KOPT-K1 (cell line): ENCODE data around the gene PNKP.

Experiments
- H3K27ac ChIP-seq: fragments of 200-600 bp; sonication (generic); 2 replicates; pipeline ENCODE4 v1.5.1; 2016; ENCODE audit warnings: antibody characterized with exemption, mild to moderate bottlenecking, low read depth, low read length; ENCODE audit not compliant: poor library complexity, severe bottlenecking
- H3K36me3 ChIP-seq: fragments of 200-600 bp; sonication (generic); 2 replicates; pipeline ENCODE4 v1.5.1; 2017; ENCODE audit warnings: antibody characterized with exemption, mild to moderate bottlenecking, low read length, moderate library complexity; ENCODE audit not compliant: insufficient read depth
- H3K9me3 ChIP-seq: fragments of 200-600 bp; sonication (generic); 2 replicates; pipeline ENCODE4 v1.5.1; 2017; ENCODE audit warnings: antibody characterized with exemption, low read length, mild to moderate bottlenecking; ENCODE audit not compliant: insufficient read depth, poor library complexity, severe bottlenecking

Gene PNKP

DNA sequence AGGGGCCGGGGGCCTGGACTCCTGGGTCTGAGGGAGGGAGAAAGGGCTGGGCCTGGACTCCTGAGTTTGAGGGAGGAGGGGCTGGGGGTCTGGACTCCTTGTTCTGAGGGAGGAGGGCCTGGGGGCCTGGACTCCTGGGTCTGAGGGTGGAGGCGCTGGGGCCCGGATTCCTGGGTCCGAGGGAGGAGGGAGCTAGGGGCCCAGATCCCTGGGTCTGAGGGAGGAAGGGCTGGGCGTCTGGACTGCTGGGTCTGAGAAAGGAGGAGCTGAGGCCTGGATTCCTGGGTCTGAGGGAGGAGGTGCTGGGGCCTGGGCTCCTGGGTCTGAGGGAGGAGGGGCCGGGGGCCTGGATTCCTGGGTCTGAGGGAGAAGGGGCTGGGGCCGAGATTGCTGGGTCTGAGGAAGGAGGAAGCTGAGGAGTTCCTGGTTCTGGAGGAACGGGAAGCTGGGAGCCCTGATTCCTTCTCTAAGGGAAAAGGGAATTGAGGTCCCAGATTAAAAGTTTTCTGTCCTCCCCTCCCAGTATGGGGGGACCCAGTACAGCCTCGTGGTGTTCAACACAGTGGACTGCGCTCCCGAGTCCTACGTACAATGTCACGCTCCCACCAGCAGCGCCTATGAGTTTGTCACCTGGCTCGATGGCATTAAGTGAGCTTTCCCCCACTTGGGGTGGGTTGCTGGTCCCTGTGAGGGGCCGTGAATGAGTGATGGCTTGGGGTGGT, 48.6 kb downstream of the PNKP start:
- Histone ChIP-seq H3K9me3 (no peaks in the 10 kb centered on the region), H3K36me3 (peaks cover 22% of the 10 kb centered on the region; the same call in 1 of the 2 replicates), H3K27ac (peak overlapping the region; percentile 74)

GRCh38 chr19:49817964-49818648, 49.3 kb downstream of the PNKP start, which contains the start of gene MED25:
TSS of gene MED25 (plus strand) at chr19:49818289. CDS start at chr19:49818342, 53 bp downstream.
- Histone ChIP-seq H3K36me3 (peaks cover 15% of the 10 kb centered on the region; the same call in 1 of the 2 replicates), H3K9me3 (no peaks in the 10 kb centered on the region), H3K27ac (peak within 1 kb of the TSS; percentile 74)

GRCh38 chr19:49816590-49816989, 50.8 kb downstream of the PNKP start:
- Histone ChIP-seq H3K9me3 (no peaks in the 10 kb centered on the region), H3K27ac (no peak overlapping the region), H3K36me3 (peaks cover 9% of the 10 kb centered on the region; the same call in 1 of the 2 replicates)

GRCh38 chr19:49814010-49814409, 53.4 kb downstream of the PNKP start:
- no peak overlapping the region for H3K27ac ChIP-seq
- H3K9me3 ChIP-seq, result no peaks in the 10 kb centered on the region

GRCh38 chr19:49812997-49813861, 54.1 kb downstream of the PNKP start, which contains the start of gene FUZ:
TSS of gene FUZ (minus strand) at chr19:49813292. CDS start at chr19:49813106, 186 bp downstream.
- Histone ChIP-seq H3K27ac (peak within 1 kb of the TSS; percentile 75), H3K9me3 (no peaks in the 10 kb centered on the region), H3K36me3 (peaks cover 7% of the 10 kb centered on the region; the same call in 1 of the 2 replicates)

More at GRCh38 chr19:49814010-49814409, 53.4 kb downstream of the PNKP start:
- H3K36me3 ChIP-seq, result no peaks in the 10 kb centered on the region

DNA sequence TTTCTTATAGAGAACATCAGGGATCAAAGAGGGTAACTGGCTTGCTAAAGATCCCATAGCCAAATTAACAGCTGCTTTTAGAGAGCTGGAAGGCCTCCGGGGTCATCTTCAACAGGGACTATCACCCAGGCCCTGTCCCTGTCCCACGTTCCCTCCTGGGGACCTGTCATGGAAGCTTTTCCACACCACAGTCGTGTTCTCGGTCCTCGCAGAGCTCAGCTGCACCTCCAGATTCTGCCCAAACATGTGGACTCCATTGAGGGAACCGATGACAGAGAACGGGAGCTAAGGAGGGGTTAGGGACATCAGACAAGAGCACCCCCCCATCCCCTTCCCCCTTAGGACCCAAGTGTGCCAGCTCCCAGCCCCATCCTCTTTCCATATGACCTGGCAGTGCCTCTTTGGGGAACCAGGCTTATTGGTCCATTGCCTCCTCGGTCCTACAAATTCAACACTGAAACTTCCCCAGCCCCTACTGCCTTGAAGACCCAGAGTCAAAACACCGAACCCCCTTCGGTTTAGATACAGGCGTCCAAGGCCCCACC, 54.9 kb downstream of the PNKP start:
- Histone ChIP-seq H3K9me3 (no peaks in the 10 kb centered on the region), H3K36me3 (peaks cover 14% of the 10 kb centered on the region; the same call in 1 of the 2 replicates), H3K27ac (peak overlapping the region; percentile 75)

DNA sequence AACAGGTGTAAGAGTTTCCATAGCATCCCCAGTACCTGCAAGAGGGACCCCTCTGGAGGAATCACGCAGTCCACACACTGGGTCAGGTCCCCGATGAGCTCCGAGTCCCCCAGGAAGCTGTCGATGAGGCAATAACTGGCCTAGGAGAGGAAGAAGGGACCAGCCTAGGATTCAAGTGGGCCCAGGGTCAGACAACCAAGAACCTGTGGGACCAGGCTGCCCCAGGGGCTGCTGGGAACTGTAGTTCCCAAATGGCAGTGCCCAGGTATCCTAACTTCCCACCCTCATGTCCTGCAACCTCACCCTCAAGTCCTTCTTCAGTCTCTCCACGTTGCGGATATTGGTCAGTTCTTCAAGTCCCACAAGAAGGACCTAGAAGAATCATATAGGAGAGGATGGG, 56.0 kb downstream of the PNKP start:
- peaks cover 26% of the 10 kb centered on the region; the same call in 1 of the 2 replicates for H3K36me3 ChIP-seq
- no peak overlapping the region for H3K27ac ChIP-seq
- H3K9me3 ChIP-seq, result no peaks in the 10 kb centered on the region
